Measurements from ENCODE around the gene DVL1. TPM values are rescaled to one million over a fixed set of nuclear protein-coding genes. Genes with fewer than 3 reads are reported as not detected.

Gene DVL1
- polyA plus RNA-seq, 3 donors = 0.41 to 29.8 (median 0.55) TPM

GRCh38 chr1:1352786-1353388, 3.7 kb upstream of the DVL1 start:
- no peaks in the 10 kb centered on the region for H3K36me3 ChIP-seq (replicated peaks in 1 of 2; ENCODE audit: control insufficient read depth in 1 of 2, insufficient read depth in 2 of 2, low read length in 2 of 2)
- Mint-ChIP-seq H3K27ac (no peak overlapping the region), H3K4me3 (peak overlapping the region in 1 of 2 donors; percentile 69), H3K27me3 (ENCODE audit: low read depth in 3 of 3) (peaks cover 39 to 72% (median 50%) of the 10 kb centered on the region in 3 donors), H3K36me3 (peaks cover 0 to 6% of the 10 kb centered on the region in 2 donors), H3K4me1 (peaks cover 6% of the 10 kb centered on the region), H3K9me3 (peaks cover 0 to 10% (median 4%) of the 10 kb centered on the region in 7 donors)
- no peak overlapping the region for H3K27ac ChIP-seq (ENCODE audit: low read depth in 1 of 2, low read length in 2 of 2)
- intact Hi-C loops (cut with micrococcal nuclease) = no loop called here
- TF ChIP-seq CTCF (IDR thresholded peaks at IDR 0.05) = no peak
- peaks cover 11 to 49% of the 10 kb centered on the region in 2 donors for H3K27me3 ChIP-seq (ENCODE audit: control insufficient read depth in 2 of 2, insufficient read depth in 2 of 2, low read length in 2 of 2)
- peaks cover 6% of the 10 kb centered on the region for H3K79me2 ChIP-seq (ENCODE audit: insufficient read depth, low read length)
- DNase-seq = no peak
- no peak overlapping the region for H2AFZ ChIP-seq (ENCODE audit: insufficient read depth, low read depth, low read length, poor library complexity, severe bottlenecking)
- WGBS (ENCODE audit: insufficient coverage) = 42% methylated on average over 3 of the region's 5 CpGs
- H3K4me2 ChIP-seq (replicated peaks; ENCODE audit: extremely low read depth, low read length, poor library complexity, severe bottlenecking) = no peak overlapping the region
- H3K9me3 ChIP-seq (replicated peaks in 1 of 2; ENCODE audit: control insufficient read depth in 1 of 2, insufficient read depth in 1 of 2, low read length in 2 of 2) = no peaks in the 10 kb centered on the region
- H3K9ac ChIP-seq (ENCODE audit: insufficient read depth, low read length, poor library complexity, severe bottlenecking) = no peak overlapping the region
- H3K4me3 ChIP-seq (replicated peaks in 1 of 3; ENCODE audit: low read depth in 2 of 3, low read length in 3 of 3) = no peak overlapping the region
- H3K4me1 ChIP-seq (ENCODE audit: control insufficient read depth in 1 of 2, insufficient read depth in 2 of 2, low read length in 2 of 2) = peaks cover 6 to 9% of the 10 kb centered on the region in 2 donors
- H4K20me1 ChIP-seq (ENCODE audit: insufficient read depth, low read length) = peaks cover 6% of the 10 kb centered on the region

- peaks cover 17% of the 10 kb centered on the region for H3K79me2 ChIP-seq (ENCODE audit: insufficient read depth, low read length)
- DNase-seq = no peak
- peak overlapping the region; percentile 57 to 69 for H3K4me3 Mint-ChIP-seq
- H3K4me3 ChIP-seq (replicated peaks in 1 of 3; ENCODE audit: low read depth in 2 of 3, low read length in 3 of 3) = no peak overlapping the region
- no peak overlapping the region for H3K27ac Mint-ChIP-seq
- H3K9me3 Mint-ChIP-seq = peaks cover 0 to 10% (median 4%) of the 10 kb centered on the region in 7 donors
- H3K9ac ChIP-seq (ENCODE audit: insufficient read depth, low read length, poor library complexity, severe bottlenecking) = no peak overlapping the region
- H4K20me1 ChIP-seq (ENCODE audit: insufficient read depth, low read length) = peaks cover 14% of the 10 kb centered on the region
- H3K27me3 ChIP-seq (ENCODE audit: control insufficient read depth in 2 of 2, insufficient read depth in 2 of 2, low read length in 2 of 2) = peaks cover 11 to 38% of the 10 kb centered on the region in 2 donors
- peaks cover 0 to 6% of the 10 kb centered on the region in 2 donors for H3K36me3 Mint-ChIP-seq
- intact Hi-C loops (cut with micrococcal nuclease) = no loop called here
- 85% methylated on average over 22 of the region's 29 CpGs for WGBS (ENCODE audit: insufficient coverage)
- no peak overlapping the region for H2AFZ ChIP-seq (ENCODE audit: insufficient read depth, low read depth, low read length, poor library complexity, severe bottlenecking)
- H3K4me2 ChIP-seq (replicated peaks; ENCODE audit: extremely low read depth, low read length, poor library complexity, severe bottlenecking) = peak overlapping the region; percentile 15
- H3K27me3 Mint-ChIP-seq (ENCODE audit: low read depth in 3 of 3) = peaks cover 30 to 66% (median 43%) of the 10 kb centered on the region in 3 donors
- H3K27ac ChIP-seq (ENCODE audit: low read depth in 1 of 2, low read length in 2 of 2) = no peak overlapping the region
- no peaks in the 10 kb centered on the region for H3K9me3 ChIP-seq (replicated peaks in 1 of 2; ENCODE audit: control insufficient read depth in 1 of 2, insufficient read depth in 1 of 2, low read length in 2 of 2)
- H3K4me1 Mint-ChIP-seq = peaks cover 14% of the 10 kb centered on the region
- H3K4me1 ChIP-seq (ENCODE audit: control insufficient read depth in 1 of 2, insufficient read depth in 2 of 2, low read length in 2 of 2) = peaks cover 11 to 17% of the 10 kb centered on the region in 2 donors
- H3K36me3 ChIP-seq (replicated peaks in 1 of 2; ENCODE audit: control insufficient read depth in 1 of 2, insufficient read depth in 2 of 2, low read length in 2 of 2) = no peaks in the 10 kb centered on the region
- TF ChIP-seq CTCF (IDR thresholded peaks at IDR 0.05) = no peak
Observed at GRCh38 chr1:1351511-1352427, 2.6 kb upstream of the DVL1 start.

Measured in CD14-positive monocyte (primary cell).